SU-DHL-6 (cell line): Measurements from ENCODE around the gene OR10AD1.

ENCODE experiments used
- H2AFZ ChIP-seq: fragments of 200-600 bp; sonication (generic); 2 replicates; pipeline ENCODE4 v1.6.1; 2014; ENCODE audit warnings: low read depth, mild to moderate bottlenecking, moderate library complexity, mixed read lengths, antibody characterized with exemption, low read length; ENCODE audit not compliant: severe bottlenecking
- H3F3A ChIP-seq: fragments of 200-600 bp; shearing (Covaris generic); 2 replicates; pipeline ENCODE4 v1.6.0; 2016; ENCODE audit warnings: antibody characterized with exemption, mild to moderate bottlenecking; ENCODE audit not compliant: insufficient read depth
- H3K27ac ChIP-seq: fragments of 200-600 bp; sonication (generic); 2 replicates; pipeline ENCODE4 v1.5.1; 2016; ENCODE audit warnings: low read depth, mild to moderate bottlenecking, low read length, moderate library complexity, mixed read lengths
- H3K27me3 ChIP-seq: fragments of 200-600 bp; sonication (generic), shearing (Covaris generic); 2 replicates; pipeline ENCODE4 v1.6.0; 2014; ENCODE audit warnings: mild to moderate bottlenecking, low read length
- H3K36me3 ChIP-seq: fragments of 200-600 bp; sonication (generic); 2 replicates; pipeline ENCODE4 v1.6.1; 2014; ENCODE audit warnings: mild to moderate bottlenecking, low read length, mixed read lengths
- H3K4me2 ChIP-seq: fragments of 300-600, 200-600 bp; shearing (Covaris generic), sonication (generic); 2 replicates; pipeline ENCODE4 v1.6.0; 2014; ENCODE audit warnings: low read length, low read depth, mild to moderate bottlenecking; ENCODE audit not compliant: poor library complexity, severe bottlenecking
- H3K4me3 ChIP-seq: fragments of 200-600 bp; sonication (generic); 2 replicates; pipeline ENCODE4 v1.5.1; 2014; ENCODE audit warnings: antibody characterized with exemption, low read length, mild to moderate bottlenecking, mixed read lengths; ENCODE audit not compliant: insufficient read depth, poor library complexity, severe bottlenecking
- H3K79me2 ChIP-seq: fragments of 200-600 bp; sonication (generic); 2 replicates; pipeline ENCODE4 v1.6.1; 2014; ENCODE audit warnings: mild to moderate bottlenecking, low read length, moderate library complexity; ENCODE audit not compliant: insufficient read depth
- H3K9ac ChIP-seq: fragments of 200-600 bp; sonication (generic); 2 replicates; pipeline ENCODE4 v1.7.0; 2014; ENCODE audit warnings: mild to moderate bottlenecking, low read length
- H3K9me2 ChIP-seq: fragments of 200-600 bp; sonication (generic); replicated peaks from 2 replicates; pipeline ENCODE4 v1.6.1; 2014; ENCODE audit warnings: low read length; ENCODE audit not compliant: insufficient read depth
- H3K9me3 ChIP-seq: fragments of 200-600 bp; sonication (generic); 2 replicates; pipeline ENCODE4 v1.6.1; 2014; ENCODE audit warnings: low read length, mixed read lengths; ENCODE audit not compliant: insufficient read depth
- H4K20me1 ChIP-seq: fragments of 200-600 bp; sonication (generic); 2 replicates; pipeline ENCODE4 v1.6.1; 2014; ENCODE audit warnings: low read depth, mild to moderate bottlenecking, antibody characterized with exemption, low read length, moderate library complexity, mixed read lengths
- EZH2phosphoT487 ChIP-seq: fragments of 200-600 bp; sonication (generic), shearing (Covaris generic); conservative IDR thresholded peaks from 2 replicates; pipeline ENCODE4 v1.6.1; 2018; ENCODE audit warnings: mild to moderate bottlenecking, antibody characterized with exemption, low read length, moderate library complexity, mixed read lengths
- TF ChIP-seq, protein P1 (sequence below): fragments of 200-600 bp; sonication (generic); IDR thresholded peaks from one replicate; pipeline ENCODE4 v1.5.1; 2017; ENCODE audit warnings: antibody characterized with exemption, mild to moderate bottlenecking, low read length, moderate library complexity; ENCODE audit not compliant: insufficient read depth, poor library complexity, severe bottlenecking

OR10AD1 gene

DNA sequence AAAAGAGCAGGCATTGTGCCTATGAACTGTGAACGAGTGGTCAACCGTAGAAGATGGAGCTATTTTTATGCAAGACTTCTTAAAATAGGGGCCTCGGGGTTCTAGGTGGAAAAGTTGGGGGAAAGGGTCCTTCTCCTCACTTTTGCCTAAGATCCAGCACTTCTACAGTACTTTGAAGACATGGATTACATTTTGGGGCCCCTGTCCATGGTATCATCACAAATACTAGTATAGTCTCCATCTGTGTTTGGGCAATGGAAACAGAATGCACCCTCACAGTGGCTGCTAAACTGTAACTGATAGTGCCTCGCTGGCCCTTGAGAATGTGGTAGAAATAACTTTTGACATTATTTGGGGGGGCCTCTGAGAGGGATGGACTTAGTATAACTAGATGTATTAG is 25.1 kb downstream of the OR10AD1 start:
- no peaks in the 10 kb centered on the region for H3K79me2 ChIP-seq
- H3K4me3 ChIP-seq: no peak overlapping the region
- H3K9ac ChIP-seq: no peak overlapping the region
- H3K4me2 ChIP-seq: no peak overlapping the region
- H3K27ac ChIP-seq: no peak overlapping the region
- H3K36me3 ChIP-seq: no peaks in the 10 kb centered on the region
- no peaks in the 10 kb centered on the region for H3K27me3 ChIP-seq
- H4K20me1 ChIP-seq: no peaks in the 10 kb centered on the region
- H2AFZ ChIP-seq: no peak overlapping the region
- no peaks in the 10 kb centered on the region for H3K9me3 ChIP-seq
- H3K9me2 ChIP-seq: no peaks in the 10 kb centered on the region
- H3F3A ChIP-seq: no peaks in the 10 kb centered on the region
- TF ChIP-seq EZH2phosphoT487: no peak
- TF ChIP-seq, protein P1, sequence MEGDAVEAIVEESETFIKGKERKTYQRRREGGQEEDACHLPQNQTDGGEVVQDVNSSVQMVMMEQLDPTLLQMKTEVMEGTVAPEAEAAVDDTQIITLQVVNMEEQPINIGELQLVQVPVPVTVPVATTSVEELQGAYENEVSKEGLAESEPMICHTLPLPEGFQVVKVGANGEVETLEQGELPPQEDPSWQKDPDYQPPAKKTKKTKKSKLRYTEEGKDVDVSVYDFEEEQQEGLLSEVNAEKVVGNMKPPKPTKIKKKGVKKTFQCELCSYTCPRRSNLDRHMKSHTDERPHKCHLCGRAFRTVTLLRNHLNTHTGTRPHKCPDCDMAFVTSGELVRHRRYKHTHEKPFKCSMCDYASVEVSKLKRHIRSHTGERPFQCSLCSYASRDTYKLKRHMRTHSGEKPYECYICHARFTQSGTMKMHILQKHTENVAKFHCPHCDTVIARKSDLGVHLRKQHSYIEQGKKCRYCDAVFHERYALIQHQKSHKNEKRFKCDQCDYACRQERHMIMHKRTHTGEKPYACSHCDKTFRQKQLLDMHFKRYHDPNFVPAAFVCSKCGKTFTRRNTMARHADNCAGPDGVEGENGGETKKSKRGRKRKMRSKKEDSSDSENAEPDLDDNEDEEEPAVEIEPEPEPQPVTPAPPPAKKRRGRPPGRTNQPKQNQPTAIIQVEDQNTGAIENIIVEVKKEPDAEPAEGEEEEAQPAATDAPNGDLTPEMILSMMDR: no peak

DNA sequence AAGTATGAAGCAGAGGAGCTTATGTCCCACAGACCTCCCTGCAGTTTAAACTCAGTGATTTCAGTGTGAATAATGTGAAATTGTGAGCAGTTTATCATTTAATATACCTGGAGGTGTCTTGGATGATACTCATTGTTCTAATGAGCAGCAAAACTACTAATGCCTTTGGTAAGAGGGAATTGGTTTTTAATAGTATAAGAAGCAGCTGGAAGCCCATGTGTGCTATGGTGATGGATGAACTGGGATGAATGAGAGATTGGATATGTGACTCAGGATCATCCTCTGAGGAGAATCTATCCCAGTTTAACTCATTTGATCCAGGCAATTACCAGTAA is 26.7 kb downstream of the OR10AD1 start:
- Histone ChIP-seq H3K27me3 (no peaks in the 10 kb centered on the region), H3K4me3 (no peak overlapping the region), H3K36me3 (no peaks in the 10 kb centered on the region), H3K79me2 (no peaks in the 10 kb centered on the region), H2AFZ (no peak overlapping the region), H3K4me2 (no peak overlapping the region), H3K9ac (no peak overlapping the region), H4K20me1 (no peaks in the 10 kb centered on the region), H3K9me3 (no peaks in the 10 kb centered on the region), H3K27ac (no peak overlapping the region), H3F3A (no peaks in the 10 kb centered on the region), H3K9me2 (no peaks in the 10 kb centered on the region)
- no peak for TF ChIP-seq EZH2phosphoT487
- TF ChIP-seq, protein P1: no peak

DNA sequence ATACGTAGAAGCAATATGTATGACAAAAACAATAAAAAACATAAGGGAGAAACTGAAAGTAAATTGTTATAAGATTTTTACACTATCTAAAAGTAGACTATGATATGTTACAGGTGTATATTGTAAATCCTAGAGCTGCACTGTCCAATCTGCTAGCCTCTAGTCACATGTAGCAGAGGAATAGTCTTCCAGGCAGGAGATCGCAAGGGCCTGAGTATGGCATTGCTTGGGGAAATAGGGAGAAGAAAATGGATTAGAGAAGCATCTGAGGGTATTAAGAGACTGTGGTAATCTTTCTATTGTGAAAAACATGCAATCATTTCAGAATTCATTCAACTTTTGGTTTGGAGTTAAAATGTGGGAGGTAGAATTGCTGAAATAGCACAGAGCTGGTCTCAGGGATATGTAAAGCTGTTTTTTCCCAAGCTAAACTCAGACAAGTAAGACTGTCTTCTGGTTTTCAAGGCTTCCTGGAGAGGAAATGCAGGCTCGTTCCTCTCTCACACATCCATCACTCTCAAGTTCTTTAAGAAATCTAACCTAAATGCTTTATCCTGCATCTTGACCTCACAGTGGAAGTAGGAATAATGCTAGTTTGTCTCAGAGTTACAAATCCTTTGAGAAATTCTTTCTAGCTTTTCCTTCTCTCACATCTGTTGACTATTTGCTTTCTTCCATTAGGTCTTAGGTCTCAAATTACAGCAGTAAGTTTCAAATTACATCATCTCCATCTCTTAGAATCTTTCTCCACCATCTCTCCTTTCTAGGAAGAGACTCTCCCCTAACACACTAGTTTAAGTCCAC is 27.3 kb downstream of the OR10AD1 start:
- Histone ChIP-seq H3K36me3 (no peaks in the 10 kb centered on the region), H3K79me2 (no peaks in the 10 kb centered on the region), H3K9me2 (no peaks in the 10 kb centered on the region), H4K20me1 (no peaks in the 10 kb centered on the region), H3K9me3 (no peaks in the 10 kb centered on the region), H3K27ac (no peak overlapping the region), H2AFZ (no peak overlapping the region), H3F3A (no peaks in the 10 kb centered on the region), H3K9ac (no peak overlapping the region), H3K27me3 (no peaks in the 10 kb centered on the region), H3K4me2 (no peak overlapping the region), H3K4me3 (no peak overlapping the region)
- no peak for TF ChIP-seq EZH2phosphoT487
- TF ChIP-seq, protein P1: no peak
